ENCODE data around the gene SH3BP4. TPM values are rescaled to one million over a fixed set of nuclear protein-coding genes. Genes with fewer than 3 reads are reported as not detected.

Gene SH3BP4
- polyA plus RNA-seq, 2 of the 4 experiments (the other 2 are of a cell fraction): 22.6 to 35.7 TPM

- FAIRE-seq (no peak), DNase-seq (ENCODE audit: low read depth in 1 of 2, low spot score in 1 of 2) (no peak), ATAC-seq (no peak)
- Histone ChIP-seq H3K4me1 (peaks cover 14% of the 10 kb centered on the region), H3K4me2 (no peak overlapping the region), H3K27ac (no peak overlapping the region), H3K4me3 (no peak overlapping the region), H3K9me3 (no peaks in the 10 kb centered on the region)
- TF ChIP-seq CTCF (IDR thresholded peaks at IDR 0.05) (no peak), REST (IDR thresholded peaks at IDR 0.05) (no peak), POLR2A (IDR thresholded peaks at IDR 0.05; ENCODE audit: low read length) (no peak), RARB (CRISPR knock-in tag; IDR thresholded peaks at IDR 0.05) (no peak), KDM1A (IDR thresholded peaks at IDR 0.05; ENCODE audit: low read depth) (no peak), EP300 (IDR thresholded peaks at IDR 0.05) (no peak), NPAS2 (CRISPR knock-in tag; IDR thresholded peaks at IDR 0.05; ENCODE audit: borderline replicate concordance) (no peak), HOXA7 (CRISPR knock-in tag; IDR thresholded peaks at IDR 0.05) (no peak), ZNF302 (CRISPR knock-in tag; IDR thresholded peaks at IDR 0.05) (no peak), HDAC2 (IDR thresholded peaks at IDR 0.05) (no peak), RAD21 (conservative IDR thresholded peaks at IDR 0.05 in 1 of 2, IDR thresholded peaks at IDR 0.05 in 1 of 2) (no peak), MAFK (IDR thresholded peaks at IDR 0.05; ENCODE audit: partially characterized antibody) (no peak), HOXB5 (CRISPR knock-in tag; IDR thresholded peaks at IDR 0.05) (no peak), HES2 (IDR thresholded peaks at IDR 0.05) (no peak), CHD4 (IDR thresholded peaks at IDR 0.05; ENCODE audit: borderline replicate concordance) (no peak), CEBPB (IDR thresholded peaks at IDR 0.05) (no peak)
- TF ChIP-seq, protein P1, sequence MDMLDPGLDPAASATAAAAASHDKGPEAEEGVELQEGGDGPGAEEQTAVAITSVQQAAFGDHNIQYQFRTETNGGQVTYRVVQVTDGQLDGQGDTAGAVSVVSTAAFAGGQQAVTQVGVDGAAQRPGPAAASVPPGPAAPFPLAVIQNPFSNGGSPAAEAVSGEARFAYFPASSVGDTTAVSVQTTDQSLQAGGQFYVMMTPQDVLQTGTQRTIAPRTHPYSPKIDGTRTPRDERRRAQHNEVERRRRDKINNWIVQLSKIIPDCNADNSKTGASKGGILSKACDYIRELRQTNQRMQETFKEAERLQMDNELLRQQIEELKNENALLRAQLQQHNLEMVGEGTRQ (IDR thresholded peaks at IDR 0.05): no peak
- TF ChIP-seq, protein P2, sequence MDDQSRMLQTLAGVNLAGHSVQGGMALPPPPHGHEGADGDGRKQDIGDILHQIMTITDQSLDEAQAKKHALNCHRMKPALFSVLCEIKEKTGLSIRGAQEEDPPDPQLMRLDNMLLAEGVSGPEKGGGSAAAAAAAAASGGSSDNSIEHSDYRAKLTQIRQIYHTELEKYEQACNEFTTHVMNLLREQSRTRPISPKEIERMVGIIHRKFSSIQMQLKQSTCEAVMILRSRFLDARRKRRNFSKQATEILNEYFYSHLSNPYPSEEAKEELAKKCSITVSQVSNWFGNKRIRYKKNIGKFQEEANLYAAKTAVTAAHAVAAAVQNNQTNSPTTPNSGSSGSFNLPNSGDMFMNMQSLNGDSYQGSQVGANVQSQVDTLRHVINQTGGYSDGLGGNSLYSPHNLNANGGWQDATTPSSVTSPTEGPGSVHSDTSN (IDR thresholded peaks at IDR 0.05): no peak
- WGBS (ENCODE audit: missing lambda C conversion rate): 94% methylated on average over 5 of the region's 5 CpGs
- POLR2A ChIA-PET: no interaction called here
- CTCF ChIA-PET: no interaction called here
Measured at GRCh38 chr2:235046589-235046988, 94.8 kb downstream of the SH3BP4 start.

DNA sequence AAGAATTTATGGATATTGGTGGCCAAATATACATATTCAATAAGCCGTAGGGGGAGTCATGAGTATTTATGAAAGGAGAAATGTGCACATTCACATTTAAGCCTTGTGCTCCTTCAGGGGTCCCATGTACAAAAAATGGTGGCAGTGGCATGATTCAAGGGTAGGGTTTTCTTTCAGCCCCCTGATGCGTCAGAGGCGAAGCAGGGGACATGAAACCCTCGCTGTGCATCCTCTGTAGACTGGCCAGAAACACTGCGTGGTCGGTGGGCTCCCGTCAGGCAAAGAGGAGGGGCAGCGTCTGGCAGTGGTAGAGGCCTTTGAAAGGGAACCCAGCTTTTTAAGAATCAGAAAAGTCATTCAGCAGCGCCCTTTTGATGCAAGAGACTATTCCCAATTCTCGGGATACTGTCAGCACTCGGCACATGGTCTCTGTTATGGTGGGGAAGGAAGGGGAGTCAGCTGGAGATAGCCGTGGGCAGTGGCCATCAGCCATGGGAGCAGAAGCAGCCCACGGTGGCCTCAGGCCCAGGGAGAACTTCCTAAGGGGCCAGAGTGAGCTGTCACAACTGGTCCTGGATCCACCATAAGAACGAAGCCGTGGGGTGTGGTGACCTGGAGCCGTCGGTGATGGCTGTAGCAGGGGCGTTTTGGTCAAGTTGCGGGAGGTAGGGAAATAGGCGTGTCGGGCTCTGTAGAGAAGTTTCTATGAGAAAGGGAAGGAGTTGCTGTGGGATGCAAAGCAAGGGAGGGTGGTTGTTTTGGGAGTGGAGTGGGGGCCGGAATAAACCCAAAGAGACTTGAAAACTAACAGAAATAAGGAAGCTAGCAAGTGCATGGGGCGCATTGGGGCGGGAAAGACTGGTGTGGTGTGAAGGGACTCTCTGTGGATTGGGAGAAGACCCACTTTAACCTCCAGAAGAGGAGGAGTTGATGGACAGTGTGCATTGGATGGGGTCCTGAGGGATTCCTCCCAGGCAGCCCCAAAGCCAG is 95.6 kb downstream of the SH3BP4 start:
- no peak overlapping the region for H3K4me2 ChIP-seq
- WGBS (ENCODE audit: missing lambda C conversion rate): 95% methylated on average over 24 of the region's 24 CpGs
- no peak for ATAC-seq
- FAIRE-seq: no peak
- CTCF ChIA-PET: no interaction called here
- no peak for DNase-seq (ENCODE audit: low read depth in 1 of 2, low spot score in 1 of 2)
- POLR2A ChIA-PET: no interaction called here
- no peaks in the 10 kb centered on the region for H3K9me3 ChIP-seq
- H3K27ac ChIP-seq: no peak overlapping the region
- no peak overlapping the region for H3K4me3 ChIP-seq
- H3K4me1 ChIP-seq: peaks cover 14% of the 10 kb centered on the region
- TF ChIP-seq, protein P3, sequence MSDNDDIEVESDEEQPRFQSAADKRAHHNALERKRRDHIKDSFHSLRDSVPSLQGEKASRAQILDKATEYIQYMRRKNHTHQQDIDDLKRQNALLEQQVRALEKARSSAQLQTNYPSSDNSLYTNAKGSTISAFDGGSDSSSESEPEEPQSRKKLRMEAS (IDR thresholded peaks at IDR 0.05): no peak
- TF ChIP-seq HOXB5 (CRISPR knock-in tag; IDR thresholded peaks at IDR 0.05) (no peak), ESRRA (IDR thresholded peaks at IDR 0.05; ENCODE audit: borderline replicate concordance, low read length) (no peak), MAZ (IDR thresholded peaks at IDR 0.05; ENCODE audit: borderline replicate concordance, low read depth, low read length) (no peak), FOSL2 (IDR thresholded peaks at IDR 0.05) (no peak), FOSL2 (CRISPR knock-in tag; IDR thresholded peaks at IDR 0.05) (no peak), HDAC2 (IDR thresholded peaks at IDR 0.05) (no peak), BHLHE40 (IDR thresholded peaks at IDR 0.05; ENCODE audit: low read depth, low read length) (no peak), E2F6 (IDR thresholded peaks at IDR 0.05; ENCODE audit: borderline replicate concordance, low read depth) (no peak), ZNF302 (CRISPR knock-in tag; IDR thresholded peaks at IDR 0.05) (no peak), CBX2 (IDR thresholded peaks at IDR 0.05; ENCODE audit: borderline replicate concordance, low read depth) (no peak), POLR2AphosphoS2 (conservative IDR thresholded peaks at IDR 0.05; ENCODE audit: low read length) (no peak), PHF8 (IDR thresholded peaks at IDR 0.05; ENCODE audit: borderline replicate concordance, low read depth) (no peak), HOXB13 (CRISPR knock-in tag; IDR thresholded peaks at IDR 0.05; ENCODE audit: low read depth) (no peak), EP300 (IDR thresholded peaks at IDR 0.05) (no peak)

All from A549 (cell line).